Measurements from ENCODE around the gene ETV1. TPM values are rescaled to one million over a fixed set of nuclear protein-coding genes. Genes with fewer than 3 reads are reported as not detected.

The ETV1 gene
- total and polyA plus RNA-seq, 2 of the 4 experiments (the other 2 are of a cell fraction) = 8.6 to 21.1 TPM

DNA sequence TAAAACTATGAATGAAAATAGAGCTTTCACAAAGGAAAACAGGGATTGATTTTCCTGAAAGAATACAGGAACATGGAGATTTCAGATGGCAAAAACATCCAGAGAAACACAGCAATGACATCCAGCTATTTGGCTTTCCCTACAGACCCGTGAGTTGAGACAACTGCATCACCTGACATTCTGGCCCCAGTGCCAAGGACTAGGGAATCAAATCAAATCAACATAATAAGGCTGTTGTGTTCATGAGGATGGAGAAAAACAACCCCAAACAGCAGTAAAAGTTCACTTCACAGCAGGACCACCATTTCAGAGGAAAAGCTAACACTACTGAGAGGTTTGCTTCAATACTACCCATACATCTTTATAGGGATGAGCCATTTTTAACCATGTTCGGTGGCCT lies 25.5 kb downstream of the ETV1 start:
- no peak for DNase-seq
- Histone ChIP-seq H4K91ac (ENCODE audit: insufficient read depth, low read depth, low read length) (no peak overlapping the region), H4K5ac (ENCODE audit: low read depth, low read length) (no peak overlapping the region), H3K56ac (ENCODE audit: extremely low read depth, insufficient read depth, low read length) (no peak overlapping the region), H3K4me1 (ENCODE audit: control insufficient read depth, insufficient read depth, low read length) (no peaks in the 10 kb centered on the region), H3K9ac (ENCODE audit: low read depth, low read length) (no peak overlapping the region), H3K14ac (replicated peaks; ENCODE audit: low read depth, low read length) (no peak overlapping the region), H2AK5ac (ENCODE audit: low read depth, low read length) (no peak overlapping the region), H4K20me1 (ENCODE audit: insufficient read depth, low read length) (no peaks in the 10 kb centered on the region), H3K9me1 (ENCODE audit: insufficient read depth, low read length) (no peaks in the 10 kb centered on the region), H2AFZ (replicated peaks; ENCODE audit: low read length, poor library complexity) (no peak overlapping the region), H3K27ac (ENCODE audit: insufficient read depth, low read length) (no peak overlapping the region), H3K4me3 (ENCODE audit: insufficient read depth, low read depth, low read length) (no peak overlapping the region), H3K27me3 (ENCODE audit: control insufficient read depth, insufficient read depth, low read length) (no peaks in the 10 kb centered on the region), H3K79me1 (ENCODE audit: low read depth in 1 of 2, low read length in 2 of 2) (no peaks in the 10 kb centered on the region; a peak in 1 of 4 replicates), H3K18ac (ENCODE audit: low read depth, low read length) (no peak overlapping the region), H3K23ac (ENCODE audit: low read depth, low read length) (no peak overlapping the region), H2BK15ac (ENCODE audit: low read depth, low read length) (no peak overlapping the region), H2AK9ac (replicated peaks; ENCODE audit: low read depth, low read length, poor library complexity) (no peak overlapping the region), H4K8ac (ENCODE audit: low read depth in 2 of 2, low read length in 2 of 2) (no peak overlapping the region), H2BK5ac (ENCODE audit: low read depth, low read length, poor library complexity, severe bottlenecking) (no peak overlapping the region), H3K36me3 (ENCODE audit: control insufficient read depth, insufficient read depth, low read length) (no peaks in the 10 kb centered on the region; the same call in 1 of the 2 replicates), H3K4me2 (ENCODE audit: low read depth, low read length) (no peak overlapping the region), H2BK20ac (ENCODE audit: low read depth, low read length) (no peak overlapping the region), H3K4ac (ENCODE audit: low read depth, low read length) (no peak overlapping the region), H2BK120ac (ENCODE audit: low read depth, low read length) (no peak overlapping the region), H3K9me3 (ENCODE audit: control insufficient read depth, insufficient read depth, low read length) (no peaks in the 10 kb centered on the region)
- intact Hi-C loops (cut with micrococcal nuclease) = no loop called here
- dilution Hi-C loops (cut with HindIII; ENCODE audit: low sequenced_read_pairs, unreplicated experiment) = no loop called here
- in situ Hi-C loops (cut with MboI; ENCODE audit: low sequenced_read_pairs) = no loop called here
- no peak for ATAC-seq (ENCODE audit: low read depth)
- no TSS peak for BruUV-seq (replicated peaks)
- ChIA-PET POLR2A (ENCODE audit: unreplicated experiment) (no interaction called here), CTCF (no interaction called here)
- TF ChIP-seq MXI1 (IDR thresholded peaks at IDR 0.05; ENCODE audit: borderline replicate concordance, low read depth, low read length) (no peak), RFX5 (IDR thresholded peaks at IDR 0.05; ENCODE audit: low read depth, low read length) (no peak), MAFK (IDR thresholded peaks at IDR 0.05; ENCODE audit: low read depth, low read length) (no peak), BHLHE40 (IDR thresholded peaks at IDR 0.05; ENCODE audit: low read depth, low read length) (no peak), SMC3 (IDR thresholded peaks at IDR 0.05; ENCODE audit: low read depth, low read length) (no peak), CHD1 (IDR thresholded peaks at IDR 0.05; ENCODE audit: low read depth, low read length) (no peak), POLR2A (IDR thresholded peaks at IDR 0.05; ENCODE audit: low read depth, low read length) (no peak), FOS (IDR thresholded peaks at IDR 0.05; ENCODE audit: low read depth, low read length) (no peak), CEBPB (IDR thresholded peaks at IDR 0.05; ENCODE audit: low read depth, low read length) (no peak), MAZ (IDR thresholded peaks at IDR 0.05; ENCODE audit: borderline replicate concordance, low read depth, low read length) (no peak), NFE2L2 (IDR thresholded peaks at IDR 0.05; ENCODE audit: low read depth, low read length) (no peak)
- TF ChIP-seq, protein P1, sequence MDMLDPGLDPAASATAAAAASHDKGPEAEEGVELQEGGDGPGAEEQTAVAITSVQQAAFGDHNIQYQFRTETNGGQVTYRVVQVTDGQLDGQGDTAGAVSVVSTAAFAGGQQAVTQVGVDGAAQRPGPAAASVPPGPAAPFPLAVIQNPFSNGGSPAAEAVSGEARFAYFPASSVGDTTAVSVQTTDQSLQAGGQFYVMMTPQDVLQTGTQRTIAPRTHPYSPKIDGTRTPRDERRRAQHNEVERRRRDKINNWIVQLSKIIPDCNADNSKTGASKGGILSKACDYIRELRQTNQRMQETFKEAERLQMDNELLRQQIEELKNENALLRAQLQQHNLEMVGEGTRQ (IDR thresholded peaks at IDR 0.05; ENCODE audit: low read depth, low read length) = no peak
- TF ChIP-seq, protein P2, sequence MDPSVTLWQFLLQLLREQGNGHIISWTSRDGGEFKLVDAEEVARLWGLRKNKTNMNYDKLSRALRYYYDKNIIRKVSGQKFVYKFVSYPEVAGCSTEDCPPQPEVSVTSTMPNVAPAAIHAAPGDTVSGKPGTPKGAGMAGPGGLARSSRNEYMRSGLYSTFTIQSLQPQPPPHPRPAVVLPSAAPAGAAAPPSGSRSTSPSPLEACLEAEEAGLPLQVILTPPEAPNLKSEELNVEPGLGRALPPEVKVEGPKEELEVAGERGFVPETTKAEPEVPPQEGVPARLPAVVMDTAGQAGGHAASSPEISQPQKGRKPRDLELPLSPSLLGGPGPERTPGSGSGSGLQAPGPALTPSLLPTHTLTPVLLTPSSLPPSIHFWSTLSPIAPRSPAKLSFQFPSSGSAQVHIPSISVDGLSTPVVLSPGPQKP (IDR thresholded peaks at IDR 0.05; ENCODE audit: borderline replicate concordance, low read depth, low read length) = no peak
- WGBS, 2 experiments (ENCODE audit: extremely low coverage in 2 of 2, insufficient read length in 1 of 2) = no CpG with 5 or more reads among the region's 2 CpGs
